GM19193 (cell line): ENCODE data around the gene FOXC1.

Experiments
- POLR2A ChIP-seq: IDR thresholded peaks from 4 replicates; pipeline ENCODE4 v1.6.1; 2011; ENCODE audit not compliant: insufficient read depth, insufficient read length; ENCODE audit errors: extremely low read depth

Gene FOXC1

DNA sequence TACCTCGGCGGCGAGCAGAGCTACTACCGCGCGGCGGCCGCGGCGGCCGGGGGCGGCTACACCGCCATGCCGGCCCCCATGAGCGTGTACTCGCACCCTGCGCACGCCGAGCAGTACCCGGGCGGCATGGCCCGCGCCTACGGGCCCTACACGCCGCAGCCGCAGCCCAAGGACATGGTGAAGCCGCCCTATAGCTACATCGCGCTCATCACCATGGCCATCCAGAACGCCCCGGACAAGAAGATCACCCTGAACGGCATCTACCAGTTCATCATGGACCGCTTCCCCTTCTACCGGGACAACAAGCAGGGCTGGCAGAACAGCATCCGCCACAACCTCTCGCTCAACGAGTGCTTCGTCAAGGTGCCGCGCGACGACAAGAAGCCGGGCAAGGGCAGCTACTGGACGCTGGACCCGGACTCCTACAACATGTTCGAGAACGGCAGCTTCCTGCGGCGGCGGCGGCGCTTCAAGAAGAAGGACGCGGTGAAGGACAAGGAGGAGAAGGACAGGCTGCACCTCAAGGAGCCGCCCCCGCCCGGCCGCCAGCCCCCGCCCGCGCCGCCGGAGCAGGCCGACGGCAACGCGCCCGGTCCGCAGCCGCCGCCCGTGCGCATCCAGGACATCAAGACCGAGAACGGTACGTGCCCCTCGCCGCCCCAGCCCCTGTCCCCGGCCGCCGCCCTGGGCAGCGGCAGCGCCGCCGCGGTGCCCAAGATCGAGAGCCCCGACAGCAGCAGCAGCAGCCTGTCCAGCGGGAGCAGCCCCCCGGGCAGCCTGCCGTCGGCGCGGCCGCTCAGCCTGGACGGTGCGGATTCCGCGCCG, 994 bp downstream of the FOXC1 start:
- TF ChIP-seq POLR2A: no peak

DNA sequence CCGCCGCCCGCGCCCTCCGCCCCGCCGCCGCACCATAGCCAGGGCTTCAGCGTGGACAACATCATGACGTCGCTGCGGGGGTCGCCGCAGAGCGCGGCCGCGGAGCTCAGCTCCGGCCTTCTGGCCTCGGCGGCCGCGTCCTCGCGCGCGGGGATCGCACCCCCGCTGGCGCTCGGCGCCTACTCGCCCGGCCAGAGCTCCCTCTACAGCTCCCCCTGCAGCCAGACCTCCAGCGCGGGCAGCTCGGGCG, 1.5 kb downstream of the FOXC1 start:
- no peak for TF ChIP-seq POLR2A

DNA sequence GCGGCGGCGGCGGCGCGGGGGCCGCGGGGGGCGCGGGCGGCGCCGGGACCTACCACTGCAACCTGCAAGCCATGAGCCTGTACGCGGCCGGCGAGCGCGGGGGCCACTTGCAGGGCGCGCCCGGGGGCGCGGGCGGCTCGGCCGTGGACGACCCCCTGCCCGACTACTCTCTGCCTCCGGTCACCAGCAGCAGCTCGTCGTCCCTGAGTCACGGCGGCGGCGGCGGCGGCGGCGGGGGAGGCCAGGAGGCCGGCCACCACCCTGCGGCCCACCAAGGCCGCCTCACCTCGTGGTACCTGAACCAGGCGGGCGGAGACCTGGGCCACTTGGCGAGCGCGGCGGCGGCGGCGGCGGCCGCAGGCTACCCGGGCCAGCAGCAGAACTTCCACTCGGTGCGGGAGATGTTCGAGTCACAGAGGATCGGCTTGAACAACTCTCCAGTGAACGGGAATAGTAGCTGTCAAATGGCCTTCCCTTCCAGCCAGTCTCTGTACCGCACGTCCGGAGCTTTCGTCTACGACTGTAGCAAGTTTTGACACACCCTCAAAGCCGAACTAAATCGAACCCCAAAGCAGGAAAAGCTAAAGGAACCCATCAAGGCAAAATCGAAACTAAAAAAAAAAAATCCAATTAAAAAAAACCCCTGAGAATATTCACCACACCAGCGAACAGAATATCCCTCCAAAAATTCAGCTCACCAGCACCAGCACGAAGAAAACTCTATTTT, 2.0 kb downstream of the FOXC1 start:
- TF ChIP-seq POLR2A: no peak

DNA sequence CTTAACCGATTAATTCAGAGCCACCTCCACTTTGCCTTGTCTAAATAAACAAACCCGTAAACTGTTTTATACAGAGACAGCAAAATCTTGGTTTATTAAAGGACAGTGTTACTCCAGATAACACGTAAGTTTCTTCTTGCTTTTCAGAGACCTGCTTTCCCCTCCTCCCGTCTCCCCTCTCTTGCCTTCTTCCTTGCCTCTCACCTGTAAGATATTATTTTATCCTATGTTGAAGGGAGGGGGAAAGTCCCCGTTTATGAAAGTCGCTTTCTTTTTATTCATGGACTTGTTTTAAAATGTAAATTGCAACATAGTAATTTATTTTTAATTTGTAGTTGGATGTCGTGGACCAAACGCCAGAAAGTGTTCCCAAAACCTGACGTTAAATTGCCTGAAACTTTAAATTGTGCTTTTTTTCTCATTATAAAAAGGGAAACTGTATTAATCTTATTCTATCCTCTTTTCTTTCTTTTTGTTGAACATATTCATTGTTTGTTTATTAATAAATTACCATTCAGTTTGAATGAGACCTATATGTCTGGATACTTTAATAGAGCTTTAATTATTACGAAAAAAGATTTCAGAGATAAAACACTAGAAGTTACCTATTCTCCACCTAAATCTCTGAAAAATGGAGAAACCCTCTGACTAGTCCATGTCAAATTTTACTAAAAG, 2.7 kb downstream of the FOXC1 start:
- TF ChIP-seq POLR2A: no peak

DNA sequence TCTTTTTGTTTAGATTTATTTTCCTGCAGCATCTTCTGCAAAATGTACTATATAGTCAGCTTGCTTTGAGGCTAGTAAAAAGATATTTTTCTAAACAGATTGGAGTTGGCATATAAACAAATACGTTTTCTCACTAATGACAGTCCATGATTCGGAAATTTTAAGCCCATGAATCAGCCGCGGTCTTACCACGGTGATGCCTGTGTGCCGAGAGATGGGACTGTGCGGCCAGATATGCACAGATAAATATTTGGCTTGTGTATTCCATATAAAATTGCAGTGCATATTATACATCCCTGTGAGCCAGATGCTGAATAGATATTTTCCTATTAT, 3.2 kb downstream of the FOXC1 start:
- TF ChIP-seq POLR2A: no peak

DNA sequence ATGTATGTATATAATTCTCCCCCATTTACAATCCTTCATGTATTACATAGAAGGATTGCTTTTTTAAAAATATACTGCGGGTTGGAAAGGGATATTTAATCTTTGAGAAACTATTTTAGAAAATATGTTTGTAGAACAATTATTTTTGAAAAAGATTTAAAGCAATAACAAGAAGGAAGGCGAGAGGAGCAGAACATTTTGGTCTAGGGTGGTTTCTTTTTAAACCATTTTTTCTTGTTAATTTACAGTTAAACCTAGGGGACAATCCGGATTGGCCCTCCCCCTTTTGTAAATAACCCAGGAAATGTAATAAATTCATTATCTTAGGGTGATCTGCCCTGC, 3.6 kb downstream of the FOXC1 start:
- no peak for TF ChIP-seq POLR2A

DNA sequence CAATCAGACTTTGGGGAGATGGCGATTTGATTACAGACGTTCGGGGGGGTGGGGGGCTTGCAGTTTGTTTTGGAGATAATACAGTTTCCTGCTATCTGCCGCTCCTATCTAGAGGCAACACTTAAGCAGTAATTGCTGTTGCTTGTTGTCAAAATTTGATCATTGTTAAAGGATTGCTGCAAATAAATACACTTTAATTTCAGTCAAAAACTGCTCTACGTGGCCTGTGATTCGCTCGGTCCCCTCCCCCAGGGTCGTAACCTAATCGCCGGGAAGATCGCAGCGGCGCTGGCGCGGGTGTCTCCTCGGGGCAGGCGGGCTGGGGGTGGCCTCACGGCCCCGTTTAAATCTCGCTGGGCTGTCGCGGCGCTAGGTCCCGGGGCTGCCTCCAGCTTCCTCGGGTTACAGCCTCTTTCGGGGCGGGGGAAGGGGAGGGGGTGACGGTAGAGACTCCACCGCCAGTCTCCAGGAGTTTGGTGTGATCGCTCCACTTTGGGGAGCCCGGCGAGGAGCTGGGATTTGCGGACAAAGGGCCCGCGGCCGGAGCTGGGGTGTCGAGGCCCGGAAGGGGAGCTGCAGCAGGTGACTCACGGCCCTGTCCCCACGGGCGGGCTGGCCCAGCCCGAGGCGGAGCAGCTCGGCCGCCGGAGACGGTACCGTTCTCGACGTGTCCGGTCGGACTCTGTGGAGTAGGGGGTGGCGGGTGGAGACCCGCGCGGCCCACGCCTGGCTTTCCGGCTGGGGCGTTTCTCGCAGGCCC, 4.2 kb downstream of the FOXC1 start:
- TF ChIP-seq POLR2A: no peak

DNA sequence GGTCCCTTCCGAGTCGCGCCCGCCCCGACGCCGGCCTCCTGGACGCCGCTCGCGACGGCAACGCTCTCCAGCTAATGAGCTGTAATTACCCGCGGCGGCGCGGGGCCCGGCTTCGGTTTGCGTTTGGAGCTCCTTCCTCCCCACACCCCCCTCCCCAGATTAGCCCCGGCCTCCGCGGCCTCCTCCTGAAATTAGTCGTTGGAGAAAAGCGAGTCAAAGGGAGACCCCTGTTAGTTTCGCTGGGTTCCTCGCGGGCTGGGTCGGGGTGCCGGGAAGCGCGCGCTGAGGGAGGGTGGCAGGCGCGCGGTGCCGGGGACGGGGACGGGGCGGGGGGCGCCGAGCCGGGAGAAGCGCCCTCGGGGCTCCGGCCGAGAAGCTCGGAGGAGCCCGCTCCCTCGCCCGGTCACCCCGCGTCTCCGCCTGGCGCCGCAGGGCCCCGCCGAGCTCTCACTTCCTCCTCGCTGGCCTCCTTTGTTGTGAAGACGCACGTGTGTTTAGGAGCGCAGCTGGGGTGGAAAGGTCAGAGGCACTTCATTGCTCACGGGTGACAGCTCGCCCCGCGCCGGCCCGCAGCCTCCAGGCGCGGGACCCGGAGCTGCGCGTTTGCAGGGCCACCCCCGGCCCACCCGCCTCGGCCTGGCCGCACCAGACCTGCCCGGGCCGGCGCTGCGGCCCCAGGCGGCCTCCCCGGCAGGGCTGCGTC, 4.9 kb downstream of the FOXC1 start:
- no peak for TF ChIP-seq POLR2A

DNA sequence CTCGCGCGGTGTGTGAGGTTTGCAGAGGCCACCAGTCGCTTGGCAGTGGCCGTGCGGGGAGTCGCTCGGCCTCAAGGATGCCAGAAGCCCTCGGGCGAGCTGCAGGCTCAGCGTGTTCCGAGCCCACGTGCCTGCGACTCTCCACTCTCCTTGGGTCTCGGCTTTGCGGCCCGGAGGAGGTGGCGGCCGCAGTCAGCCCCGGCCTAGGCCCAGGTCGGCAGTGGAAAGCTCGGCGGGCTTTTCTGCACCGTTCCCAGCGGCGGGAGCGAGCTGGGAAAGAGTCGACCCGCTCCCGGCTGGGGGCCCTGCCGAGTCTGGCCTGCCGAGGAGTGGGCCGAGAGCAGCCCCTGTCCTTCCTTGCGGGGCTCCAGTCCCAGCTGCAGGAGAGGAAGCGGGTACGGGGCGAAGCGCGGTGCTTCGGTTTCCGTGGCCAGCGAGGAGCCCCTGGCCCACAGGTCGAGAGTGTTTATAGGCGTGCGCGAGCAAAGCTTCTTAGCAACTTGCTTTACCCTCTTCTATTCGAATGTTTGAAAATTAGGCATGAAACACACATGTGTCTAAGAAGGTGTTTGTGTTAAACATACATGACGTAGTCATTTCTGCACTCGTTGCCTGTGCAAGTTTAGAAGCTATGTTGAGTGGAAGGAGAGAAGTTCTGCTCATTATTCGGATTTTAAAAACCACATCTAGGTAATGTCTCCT, 5.6 kb downstream of the FOXC1 start:
- TF ChIP-seq POLR2A: no peak

DNA sequence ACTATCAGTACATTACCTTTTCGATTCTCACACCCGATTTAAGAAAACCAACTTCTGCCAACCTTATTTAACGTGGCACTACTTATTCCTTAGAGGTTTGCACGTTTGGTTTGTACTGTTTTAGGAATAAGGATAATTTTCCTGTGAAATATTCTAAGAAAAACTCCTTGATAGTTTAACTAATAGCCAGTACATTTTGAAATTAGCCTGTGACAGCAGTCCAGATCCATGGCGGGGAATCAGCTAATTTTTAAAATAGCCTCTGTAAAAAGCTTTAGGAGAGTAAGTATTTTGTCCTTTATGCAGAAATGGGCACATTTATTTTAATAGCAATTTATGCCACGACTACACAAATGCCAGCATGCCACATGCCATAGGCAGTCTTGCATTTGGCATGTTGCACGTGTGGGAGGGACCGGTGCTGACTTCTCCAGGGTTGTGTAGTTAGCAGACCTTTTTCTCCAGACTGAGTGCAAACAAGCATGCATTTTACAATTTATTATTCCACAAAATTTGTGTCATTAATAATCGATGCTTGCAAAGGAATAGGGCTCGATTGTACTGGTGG, 6.2 kb downstream of the FOXC1 start:
- no peak for TF ChIP-seq POLR2A

DNA sequence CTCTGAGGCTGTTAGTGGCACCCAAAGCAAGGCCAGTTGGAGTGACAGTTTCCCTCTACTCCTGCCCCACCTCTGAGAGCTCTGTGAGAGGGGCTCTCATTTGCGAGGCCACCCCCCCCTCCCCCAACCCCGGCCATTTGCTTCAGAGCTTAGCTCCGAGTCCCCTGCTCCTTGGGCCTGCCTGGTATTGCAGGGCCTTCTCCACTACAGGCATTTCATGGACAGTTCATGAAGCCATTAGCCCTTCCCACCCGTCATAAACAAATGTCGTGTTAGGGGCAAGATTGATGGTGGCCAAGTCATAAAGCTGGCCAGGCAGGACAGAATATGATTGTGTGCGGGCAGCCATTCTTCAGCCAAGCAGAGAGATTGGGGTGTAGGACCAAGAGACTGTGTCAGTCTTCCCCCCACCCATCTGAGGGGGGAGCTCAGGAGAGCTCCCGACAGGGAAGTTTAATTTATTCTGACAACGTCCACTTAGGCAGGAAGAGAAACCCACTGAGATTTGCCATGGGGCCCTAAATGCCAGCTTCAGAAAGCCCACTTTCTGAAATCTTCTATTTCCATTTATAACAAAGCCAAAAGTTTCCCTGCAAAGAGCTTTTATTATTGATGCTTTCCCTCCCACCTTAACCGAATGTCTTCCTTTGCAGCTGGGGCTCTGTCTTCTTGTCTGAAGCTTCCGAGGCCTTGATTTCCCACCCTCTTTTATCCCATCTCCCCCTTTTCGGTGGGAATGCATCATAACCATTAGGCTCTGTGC, 7.2 kb downstream of the FOXC1 start:
- no peak for TF ChIP-seq POLR2A

DNA sequence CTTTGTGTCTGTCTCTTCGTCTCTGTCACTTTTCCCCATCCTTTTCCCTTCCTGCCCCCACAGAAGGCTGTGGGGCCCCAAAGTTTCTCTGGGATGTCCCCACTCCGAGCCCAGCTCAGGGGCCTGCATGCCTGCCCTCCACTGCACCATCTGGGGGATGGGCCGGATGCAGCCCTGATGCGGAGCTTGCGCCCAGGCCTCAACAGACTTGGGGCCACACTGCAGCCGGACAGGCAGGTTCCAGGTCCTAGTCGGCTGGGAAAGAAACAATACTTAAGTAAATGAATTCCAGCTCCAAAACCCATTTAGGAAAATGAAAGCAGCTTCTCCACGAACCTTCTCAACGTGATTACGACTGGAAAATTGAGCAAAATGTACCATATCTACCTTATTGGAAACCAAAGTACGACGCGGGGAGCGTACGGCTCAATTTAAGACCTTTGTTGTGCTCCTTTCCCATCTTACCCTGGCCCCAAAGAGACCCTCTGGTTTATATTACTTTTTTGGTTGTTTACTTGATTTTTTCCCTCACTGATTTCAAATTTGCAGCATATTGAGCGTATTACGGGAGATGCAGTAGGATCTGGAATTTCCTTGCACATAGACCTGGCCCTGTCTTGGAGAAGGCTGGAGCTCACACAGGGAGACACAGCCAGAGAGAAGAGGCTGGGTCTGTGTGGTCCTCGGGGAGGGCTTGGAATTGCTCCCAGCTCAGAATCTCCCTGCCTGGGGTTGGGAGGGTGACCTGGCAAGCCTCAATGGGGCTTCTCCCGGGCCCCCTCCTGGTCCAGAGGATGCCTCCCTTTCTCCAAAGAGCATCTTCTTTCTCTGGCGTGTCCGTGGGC, 8.0 kb downstream of the FOXC1 start:
- TF ChIP-seq POLR2A: no peak
